Measurements from ENCODE around the gene RYK. TPM values are rescaled to one million over a fixed set of nuclear protein-coding genes. Genes with fewer than 3 reads are reported as not detected.

The RYK gene
- total RNA-seq, 2 donors from 2014 or later = 42.9 to 44.9 TPM

GRCh38 chr3:134249296-134249841 lies 1.3 kb downstream of the RYK start:
- no peak for DNase-seq
- H3K9me3 ChIP-seq (ENCODE audit: control insufficient read depth, low read length, poor library complexity, severe bottlenecking) = no peaks in the 10 kb centered on the region
- peak; percentile 2 for ATAC-seq
- Mint-ChIP-seq H3K27ac (peak overlapping the region; percentile 93), H3K36me3 (ENCODE audit: low read depth) (peaks cover 4% of the 10 kb centered on the region), H3K4me3 (peak overlapping the region; percentile 98), H3K4me1 (peaks cover 44% of the 10 kb centered on the region), H3K27me3 (no peaks in the 10 kb centered on the region)

- Mint-ChIP-seq H3K27ac (no peak overlapping the region), H3K4me1 (peaks cover 51% of the 10 kb centered on the region), H3K4me3 (no peak overlapping the region), H3K36me3 (ENCODE audit: low read depth) (peaks cover 1% of the 10 kb centered on the region), H3K27me3 (no peaks in the 10 kb centered on the region)
- no peaks in the 10 kb centered on the region for H3K9me3 ChIP-seq (ENCODE audit: control insufficient read depth, low read length, poor library complexity, severe bottlenecking)
- ATAC-seq (no peak), DNase-seq (no peak)
These were observed 5.7 kb downstream of the RYK start for GRCh38 chr3:134244921-134245320.

GRCh38 chr3:134242649-134243617 lies 7.7 kb downstream of the RYK start:
- ATAC-seq = no peak
- H3K9me3 ChIP-seq (ENCODE audit: control insufficient read depth, low read length, poor library complexity, severe bottlenecking) = no peaks in the 10 kb centered on the region
- peak overlapping the region; percentile 39 for H3K4me3 Mint-ChIP-seq
- no peak overlapping the region for H3K27ac Mint-ChIP-seq
- DNase-seq = no peak
- no peaks in the 10 kb centered on the region for H3K27me3 Mint-ChIP-seq
- H3K4me1 Mint-ChIP-seq = peaks cover 47% of the 10 kb centered on the region
- no peaks in the 10 kb centered on the region for H3K36me3 Mint-ChIP-seq (ENCODE audit: low read depth)

- ATAC-seq (no peak), DNase-seq (no peak)
- Mint-ChIP-seq H3K4me3 (no peak overlapping the region), H3K36me3 (ENCODE audit: low read depth) (no peaks in the 10 kb centered on the region), H3K4me1 (peaks cover 59% of the 10 kb centered on the region), H3K27ac (no peak overlapping the region), H3K27me3 (no peaks in the 10 kb centered on the region)
- H3K9me3 ChIP-seq (ENCODE audit: control insufficient read depth, low read length, poor library complexity, severe bottlenecking) = no peaks in the 10 kb centered on the region
These were observed 11.1 kb downstream of the RYK start for GRCh38 chr3:134239538-134239937.

GRCh38 chr3:134237454-134238145 lies 13.1 kb downstream of the RYK start:
- no peaks in the 10 kb centered on the region for H3K27me3 Mint-ChIP-seq
- DNase-seq (no peak), ATAC-seq (no peak)
- peaks cover 56% of the 10 kb centered on the region for H3K4me1 Mint-ChIP-seq
- no peaks in the 10 kb centered on the region for H3K9me3 ChIP-seq (ENCODE audit: control insufficient read depth, low read length, poor library complexity, severe bottlenecking)
- H3K36me3 Mint-ChIP-seq (ENCODE audit: low read depth) = no peaks in the 10 kb centered on the region
- no peak overlapping the region for H3K27ac Mint-ChIP-seq
- H3K4me3 Mint-ChIP-seq = no peak overlapping the region

- no peak for DNase-seq
- Mint-ChIP-seq H3K27me3 (no peaks in the 10 kb centered on the region), H3K36me3 (ENCODE audit: low read depth) (no peaks in the 10 kb centered on the region), H3K27ac (no peak overlapping the region), H3K4me3 (peak overlapping the region; percentile 28), H3K4me1 (peaks cover 61% of the 10 kb centered on the region)
- ATAC-seq = no peak
- H3K9me3 ChIP-seq (ENCODE audit: control insufficient read depth, low read length, poor library complexity, severe bottlenecking) = no peaks in the 10 kb centered on the region
These were observed 14.0 kb downstream of the RYK start for GRCh38 chr3:134236505-134237170.

GRCh38 chr3:134235577-134236076 lies 15.0 kb downstream of the RYK start:
- Mint-ChIP-seq H3K36me3 (ENCODE audit: low read depth) (no peaks in the 10 kb centered on the region), H3K4me1 (peaks cover 60% of the 10 kb centered on the region), H3K4me3 (no peak overlapping the region), H3K27me3 (no peaks in the 10 kb centered on the region), H3K27ac (no peak overlapping the region)
- DNase-seq (no peak), ATAC-seq (no peak)
- H3K9me3 ChIP-seq (ENCODE audit: control insufficient read depth, low read length, poor library complexity, severe bottlenecking) = no peaks in the 10 kb centered on the region

- no peaks in the 10 kb centered on the region for H3K27me3 Mint-ChIP-seq
- DNase-seq = no peak
- ATAC-seq = no peak
- no peak overlapping the region for H3K27ac Mint-ChIP-seq
- no peaks in the 10 kb centered on the region for H3K36me3 Mint-ChIP-seq (ENCODE audit: low read depth)
- H3K4me1 Mint-ChIP-seq = peaks cover 56% of the 10 kb centered on the region
- no peaks in the 10 kb centered on the region for H3K9me3 ChIP-seq (ENCODE audit: control insufficient read depth, low read length, poor library complexity, severe bottlenecking)
- H3K4me3 Mint-ChIP-seq = no peak overlapping the region
These were observed 17.7 kb downstream of the RYK start for GRCh38 chr3:134232951-134233350.

GRCh38 chr3:134232151-134232550 lies 18.5 kb downstream of the RYK start:
- Mint-ChIP-seq H3K27ac (no peak overlapping the region), H3K4me1 (peaks cover 51% of the 10 kb centered on the region)

GRCh38 chr3:134231131-134231530 lies 19.5 kb downstream of the RYK start:
- Mint-ChIP-seq H3K36me3 (ENCODE audit: low read depth) (no peaks in the 10 kb centered on the region), H3K27ac (no peak overlapping the region), H3K27me3 (no peaks in the 10 kb centered on the region), H3K4me3 (no peak overlapping the region), H3K4me1 (peaks cover 45% of the 10 kb centered on the region)
- no peak for ATAC-seq
- no peak for DNase-seq
- H3K9me3 ChIP-seq (ENCODE audit: control insufficient read depth, low read length, poor library complexity, severe bottlenecking) = no peaks in the 10 kb centered on the region

More at GRCh38 chr3:134232151-134232550, 18.5 kb downstream of the RYK start:
- ATAC-seq (peak; percentile 41), DNase-seq (no peak)
- Mint-ChIP-seq H3K4me3 (no peak overlapping the region), H3K36me3 (ENCODE audit: low read depth) (no peaks in the 10 kb centered on the region), H3K27me3 (no peaks in the 10 kb centered on the region)
- no peaks in the 10 kb centered on the region for H3K9me3 ChIP-seq (ENCODE audit: control insufficient read depth, low read length, poor library complexity, severe bottlenecking)

- Mint-ChIP-seq H3K4me1 (peaks cover 37% of the 10 kb centered on the region), H3K4me3 (no peak overlapping the region), H3K27ac (peak overlapping the region; percentile 47), H3K27me3 (no peaks in the 10 kb centered on the region), H3K36me3 (ENCODE audit: low read depth) (no peaks in the 10 kb centered on the region)
- ATAC-seq = no peak
- no peaks in the 10 kb centered on the region for H3K9me3 ChIP-seq (ENCODE audit: control insufficient read depth, low read length, poor library complexity, severe bottlenecking)
- DNase-seq = no peak
These were observed 21.6 kb downstream of the RYK start for GRCh38 chr3:134229038-134229437.

- Mint-ChIP-seq H3K4me1 (peaks cover 41% of the 10 kb centered on the region), H3K4me3 (no peak overlapping the region), H3K27ac (no peak overlapping the region)
These were observed 22.2 kb downstream of the RYK start for GRCh38 chr3:134228479-134228878.

GRCh38 chr3:134228035-134228434 lies 22.6 kb downstream of the RYK start:
- no peaks in the 10 kb centered on the region for H3K27me3 Mint-ChIP-seq
- H3K9me3 ChIP-seq (ENCODE audit: control insufficient read depth, low read length, poor library complexity, severe bottlenecking) = no peaks in the 10 kb centered on the region
- no peaks in the 10 kb centered on the region for H3K36me3 Mint-ChIP-seq (ENCODE audit: low read depth)
- H3K4me1 Mint-ChIP-seq = peaks cover 41% of the 10 kb centered on the region
- H3K27ac Mint-ChIP-seq = no peak overlapping the region
- ATAC-seq = no peak
- DNase-seq = no peak
- H3K4me3 Mint-ChIP-seq = no peak overlapping the region

More at GRCh38 chr3:134228479-134228878, 22.2 kb downstream of the RYK start:
- H3K27me3 Mint-ChIP-seq = no peaks in the 10 kb centered on the region
- no peak for ATAC-seq
- H3K9me3 ChIP-seq (ENCODE audit: control insufficient read depth, low read length, poor library complexity, severe bottlenecking) = no peaks in the 10 kb centered on the region
- H3K36me3 Mint-ChIP-seq (ENCODE audit: low read depth) = no peaks in the 10 kb centered on the region
- no peak for DNase-seq

Data from T-helper 17 cell (primary cell).